Measurements from ENCODE around the gene EFNA3.

The EFNA3 gene, protein sequence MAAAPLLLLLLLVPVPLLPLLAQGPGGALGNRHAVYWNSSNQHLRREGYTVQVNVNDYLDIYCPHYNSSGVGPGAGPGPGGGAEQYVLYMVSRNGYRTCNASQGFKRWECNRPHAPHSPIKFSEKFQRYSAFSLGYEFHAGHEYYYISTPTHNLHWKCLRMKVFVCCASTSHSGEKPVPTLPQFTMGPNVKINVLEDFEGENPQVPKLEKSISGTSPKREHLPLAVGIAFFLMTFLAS

DNA sequence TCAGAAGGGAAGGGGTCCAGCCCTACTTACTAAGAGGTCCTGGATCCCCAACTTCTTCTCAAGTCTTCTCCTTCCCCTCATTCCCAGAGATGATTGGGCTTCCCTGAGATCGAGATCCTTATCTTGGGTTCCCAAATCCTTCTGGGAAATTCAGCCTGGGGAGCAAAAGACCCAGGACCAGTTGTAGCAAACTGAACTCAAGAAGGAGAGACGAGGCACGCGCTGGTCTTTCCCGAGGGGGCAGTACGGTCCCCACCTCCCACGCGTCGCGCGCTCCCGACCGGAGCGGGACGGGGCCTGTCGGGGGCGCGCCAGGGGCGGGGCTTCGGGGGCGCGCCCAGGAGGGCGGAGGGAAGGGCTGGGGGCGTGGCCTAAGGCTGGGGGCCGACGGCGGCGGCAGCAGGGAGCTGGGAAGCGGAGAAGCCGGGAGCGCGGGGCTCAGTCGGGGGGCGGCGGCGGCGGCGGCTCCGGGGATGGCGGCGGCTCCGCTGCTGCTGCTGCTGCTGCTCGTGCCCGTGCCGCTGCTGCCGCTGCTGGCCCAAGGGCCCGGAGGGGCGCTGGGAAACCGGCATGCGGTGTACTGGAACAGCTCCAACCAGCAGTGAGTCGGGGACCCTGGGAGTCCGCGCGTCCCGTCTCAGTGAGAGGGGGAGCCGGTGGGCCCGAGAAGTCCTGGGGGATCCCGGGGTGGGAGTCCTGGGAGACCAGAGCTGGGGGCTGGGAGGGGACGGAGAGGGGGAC, at the start of gene EFNA3:
EFNA3 (plus strand) TSS at position 369 of the 741 bp plus-strand sequence; CDS start at position 474, 105 bp downstream.
- no peak for DNase-seq

DNA sequence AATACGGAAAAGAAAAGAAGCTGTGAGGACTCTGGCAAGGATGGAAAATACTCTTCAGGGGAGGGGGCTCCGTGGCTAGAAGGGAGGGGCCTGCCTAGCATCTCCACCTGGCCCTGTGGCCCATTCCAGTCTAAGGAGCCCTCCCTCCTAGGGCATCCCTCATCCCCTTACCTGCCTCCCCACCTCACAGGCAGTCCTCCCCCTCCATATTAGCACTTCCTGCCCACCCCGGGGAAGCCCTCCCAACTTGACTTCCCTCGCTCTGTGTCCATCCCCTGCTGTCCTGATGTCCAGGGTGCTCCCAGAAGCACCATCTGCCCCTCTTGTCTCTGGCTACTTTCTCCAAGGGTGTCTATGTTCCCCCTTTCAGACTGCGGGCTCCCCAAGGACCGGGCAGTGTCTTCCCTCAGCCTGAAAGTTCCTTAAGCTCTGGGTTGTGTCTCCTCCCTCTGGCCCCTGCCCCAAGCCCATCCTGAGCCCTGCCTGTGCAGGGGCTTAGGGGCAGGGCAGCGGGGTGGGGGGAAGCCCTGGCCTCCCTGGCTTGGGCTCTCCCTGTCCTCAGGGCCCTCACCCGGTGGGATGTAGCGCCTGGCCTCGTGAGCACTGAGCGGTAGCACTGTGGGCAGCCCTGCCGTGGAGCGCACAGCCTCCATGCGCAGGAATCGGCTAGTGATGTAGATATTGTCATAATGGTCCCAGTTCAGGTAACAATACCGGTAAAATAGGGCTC, 49.0 kb upstream of the EFNA3 start:
- DNase-seq = no peak

DNA sequence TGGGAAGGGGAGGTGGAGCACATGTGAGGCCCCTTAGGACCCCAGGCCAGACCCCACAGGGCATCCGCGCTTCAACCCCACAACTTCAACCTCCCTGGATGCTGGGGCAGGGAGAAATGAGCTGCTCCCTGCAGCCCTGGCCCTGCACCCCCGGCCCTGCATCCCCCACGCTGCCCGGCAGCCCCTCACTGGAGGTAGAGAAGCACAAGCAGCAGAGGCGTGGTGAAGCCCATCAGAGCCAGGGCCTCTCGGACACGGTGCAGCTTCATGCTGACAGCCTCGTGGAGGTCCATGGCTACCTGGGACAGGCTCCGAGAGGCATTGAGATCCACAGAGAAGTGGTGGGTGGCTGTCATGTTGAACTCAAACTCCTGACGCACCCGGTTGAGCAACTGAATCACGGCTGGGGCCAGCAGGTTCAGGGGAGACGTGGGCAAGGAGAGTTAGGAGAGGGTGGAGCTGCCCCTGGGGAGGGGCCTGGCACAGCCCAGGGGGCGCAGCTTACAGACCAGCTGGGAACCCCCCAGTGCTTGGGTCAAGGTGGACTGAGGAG, 48.3 kb upstream of the EFNA3 start:
- no peak for DNase-seq

DNA sequence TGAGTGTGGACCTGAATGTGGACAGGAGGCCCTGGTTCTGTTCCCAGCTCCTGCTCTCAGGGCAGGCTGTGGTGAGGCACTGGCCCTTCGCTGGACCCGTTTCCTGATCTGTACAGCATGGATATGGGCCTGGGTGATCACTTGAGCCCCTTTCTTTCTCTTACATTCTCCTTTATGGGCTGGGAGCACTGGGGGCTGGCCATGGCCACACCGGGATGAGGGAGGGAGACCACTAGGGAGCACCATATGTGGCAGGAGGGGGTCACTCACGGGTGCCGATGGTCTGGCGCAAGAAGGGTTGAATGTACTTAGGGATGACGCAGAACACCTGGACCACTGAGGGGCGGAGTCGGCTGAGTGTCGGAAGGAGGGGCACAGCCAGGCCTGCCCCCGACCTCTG, 47.7 kb upstream of the EFNA3 start:
- DNase-seq = no peak

DNA sequence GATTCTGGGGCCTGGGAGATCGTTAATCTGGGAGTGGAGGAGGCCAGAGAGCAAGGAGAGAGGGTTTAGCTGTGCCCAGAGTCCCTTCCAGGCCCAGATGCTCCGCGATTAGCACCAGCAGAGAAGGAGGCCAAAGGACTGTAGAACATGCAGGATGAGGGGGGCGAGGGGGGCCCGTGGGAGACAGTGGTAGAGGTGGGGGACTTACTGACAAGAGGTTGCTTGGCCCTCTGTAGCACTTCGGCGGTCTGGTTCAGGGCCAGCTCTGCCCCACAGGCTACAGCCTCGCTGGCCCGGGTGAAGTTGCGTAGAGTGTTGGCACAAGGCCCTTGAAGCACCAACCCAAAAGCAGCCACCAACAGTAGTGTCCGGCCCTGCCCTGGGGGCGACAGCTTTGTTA, 45.8 kb upstream of the EFNA3 start:
- no peak for DNase-seq

DNA sequence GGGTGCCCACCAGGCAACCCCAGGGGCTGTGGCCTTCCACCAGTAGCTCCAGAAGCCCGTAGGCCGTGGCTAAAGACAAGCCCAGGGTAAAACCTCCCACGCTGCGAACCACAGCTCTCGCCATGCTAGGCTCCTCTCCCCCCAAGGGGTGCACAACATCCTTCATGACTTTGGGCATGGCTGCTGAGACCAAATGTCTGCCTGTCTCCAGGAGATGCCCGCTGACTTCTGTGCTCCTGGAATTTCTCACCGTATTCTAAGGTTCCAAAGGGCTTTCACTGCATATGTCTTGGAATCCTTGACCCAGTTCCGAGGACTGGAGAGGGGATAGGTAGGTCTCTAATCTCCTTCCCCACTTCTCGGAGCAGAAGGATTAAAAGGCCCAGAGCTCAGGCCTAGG, 45.1 kb upstream of the EFNA3 start, which contains the start of the genes DCST1 and DCST2:
DCST1 (plus strand) TSS at position 301 of the 400 bp plus-strand sequence. CDS start 213 bp downstream, outside the sequence.
DCST2 (minus strand) TSS at position 258 of the 400 bp plus-strand sequence; CDS start at position 178, 80 bp downstream.
- no peak for DNase-seq

DNA sequence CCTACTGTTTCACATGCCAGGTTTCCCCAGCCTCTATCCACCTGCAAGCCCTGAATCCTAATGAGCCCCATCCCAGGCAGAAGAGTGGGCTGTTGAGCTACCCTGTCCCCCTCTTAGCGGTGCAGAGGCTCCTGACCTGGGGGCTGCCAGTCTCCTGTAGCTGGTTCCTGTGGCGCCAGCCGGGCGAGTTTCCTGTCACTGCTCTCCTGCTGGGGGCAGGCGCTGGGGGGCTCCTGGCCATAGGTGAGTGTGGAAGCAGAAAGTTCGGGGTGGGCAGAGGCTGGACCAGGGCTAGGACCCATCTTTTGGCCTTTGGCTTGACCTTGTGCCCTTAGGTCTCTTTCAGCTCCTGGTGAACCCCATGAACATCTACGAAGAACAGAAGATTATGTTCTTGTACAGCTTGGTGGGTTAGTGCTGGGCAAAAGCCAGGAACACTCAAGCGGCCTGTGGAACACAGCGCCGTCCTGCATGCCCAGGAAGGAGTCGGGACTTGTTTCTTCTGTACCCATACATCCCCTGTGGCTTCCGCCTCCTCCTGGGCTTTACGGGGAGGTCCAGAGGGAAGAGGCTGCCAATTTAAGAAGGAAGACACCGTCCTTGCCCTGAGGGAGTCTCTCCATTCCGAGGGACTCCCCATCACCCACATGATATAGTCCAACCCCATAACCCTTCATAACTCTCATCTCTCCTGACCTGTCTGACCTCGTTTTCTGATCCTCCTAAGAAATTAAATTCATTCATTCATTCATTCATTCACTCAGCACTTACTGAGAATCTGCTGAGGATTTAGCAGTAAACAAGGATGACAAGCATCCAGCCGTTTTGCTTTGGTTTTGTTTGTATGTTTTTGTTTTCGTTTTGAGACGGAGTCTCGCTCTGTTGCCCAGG, 44.1 kb upstream of the EFNA3 start:
- no peak for DNase-seq

DNA sequence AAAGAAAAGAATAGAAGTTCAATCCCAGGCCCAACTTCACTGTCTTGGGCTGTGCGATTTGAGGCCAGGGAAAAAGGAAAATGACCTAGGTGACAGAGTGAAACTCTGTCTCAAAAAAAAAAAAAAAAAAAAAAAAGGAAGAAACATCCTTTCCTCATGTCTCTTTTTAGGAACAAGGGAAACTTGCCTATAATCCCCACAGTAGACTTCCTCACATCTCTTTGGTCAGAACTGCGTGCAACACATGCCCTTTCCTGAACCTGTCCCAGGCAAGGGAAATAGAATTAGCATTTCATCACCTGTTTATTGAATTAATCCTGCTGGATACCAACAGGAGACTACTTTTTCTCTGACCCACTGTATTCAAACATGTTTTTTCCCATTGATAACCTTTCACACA, 42.7 kb upstream of the EFNA3 start:
- DNase-seq = no peak

DNA sequence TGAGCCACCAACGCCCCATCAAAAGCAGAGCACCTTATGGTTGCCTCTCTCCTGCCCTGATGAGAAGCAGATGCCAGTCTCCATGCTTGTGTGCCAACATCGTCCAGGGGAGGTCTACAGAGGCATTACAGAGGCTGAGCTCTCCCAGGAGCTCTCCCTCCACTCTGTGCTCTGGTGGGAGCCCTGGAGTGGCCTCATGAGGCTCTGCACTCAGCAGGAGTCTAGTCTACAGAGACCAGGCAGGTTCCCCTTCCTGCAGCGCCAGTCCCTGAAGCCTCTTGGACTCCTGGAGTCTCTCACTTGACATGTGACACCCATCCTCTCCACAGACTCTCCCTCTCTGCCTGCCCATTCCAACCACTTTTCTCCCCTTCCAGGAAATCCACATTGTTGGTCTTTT, 41.6 kb upstream of the EFNA3 start:
- DNase-seq = no peak

DNA sequence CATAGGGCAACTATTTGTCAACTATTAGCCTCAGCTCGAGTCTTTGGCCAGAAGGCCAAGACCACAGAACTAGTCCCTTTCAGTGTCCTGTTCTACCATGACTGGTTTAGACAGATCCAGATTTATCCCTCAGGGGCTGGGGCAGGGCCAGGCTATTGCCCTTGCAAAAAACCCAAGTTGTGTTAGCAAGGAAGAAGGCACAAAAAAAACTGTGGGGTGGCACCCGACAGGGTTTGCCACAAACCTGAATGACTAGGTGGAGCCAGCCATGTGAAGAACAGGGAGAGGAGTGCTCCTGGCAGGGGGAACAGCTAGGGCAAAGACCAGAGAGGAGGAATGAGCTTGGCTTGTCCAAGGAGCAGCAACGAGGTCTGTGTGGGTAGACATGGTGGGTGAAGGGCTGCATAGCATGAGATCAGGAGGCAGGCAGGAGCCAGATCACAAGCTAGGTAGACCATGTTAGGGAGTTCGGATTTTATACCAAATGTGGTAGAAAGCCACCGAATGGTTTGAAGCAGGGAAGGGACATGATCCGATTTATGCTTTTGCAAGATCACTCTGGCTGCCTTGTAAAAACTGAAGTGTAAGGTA, 40.7 kb upstream of the EFNA3 start:
- DNase-seq = no peak

DNA sequence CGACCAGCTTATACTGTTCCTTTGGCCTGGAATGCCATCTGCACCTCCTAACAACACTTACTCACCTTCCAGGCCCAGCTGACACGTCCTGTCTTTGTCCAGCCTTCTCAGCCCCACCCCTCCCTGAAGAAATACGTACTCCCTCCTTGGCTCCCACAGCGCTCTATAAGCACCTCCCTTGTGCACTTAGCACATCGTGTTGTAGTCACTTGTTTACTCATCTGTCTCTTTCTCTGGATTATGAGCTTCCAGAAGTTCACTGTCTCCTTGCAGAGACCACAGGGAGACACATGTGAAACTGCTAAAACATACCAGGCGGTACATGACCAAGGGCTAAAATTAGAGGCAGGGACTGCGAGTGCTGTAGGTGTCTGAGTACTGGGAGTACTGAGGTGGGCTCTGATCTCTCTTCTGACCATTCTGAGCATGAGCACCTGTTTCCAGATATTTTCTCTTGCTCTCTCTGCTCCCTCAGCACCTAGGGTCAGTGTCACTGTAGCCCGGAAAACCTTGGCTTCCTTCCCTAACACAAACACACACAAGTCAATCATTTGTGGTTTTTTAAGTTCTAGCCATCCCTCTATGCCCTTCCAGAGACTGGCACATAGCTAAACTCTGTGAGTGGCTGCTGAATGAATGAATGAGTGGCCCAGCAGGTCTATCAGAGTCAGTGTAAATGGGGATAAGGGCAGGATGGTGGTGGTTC, 39.9 kb upstream of the EFNA3 start:
- no peak for DNase-seq

DNA sequence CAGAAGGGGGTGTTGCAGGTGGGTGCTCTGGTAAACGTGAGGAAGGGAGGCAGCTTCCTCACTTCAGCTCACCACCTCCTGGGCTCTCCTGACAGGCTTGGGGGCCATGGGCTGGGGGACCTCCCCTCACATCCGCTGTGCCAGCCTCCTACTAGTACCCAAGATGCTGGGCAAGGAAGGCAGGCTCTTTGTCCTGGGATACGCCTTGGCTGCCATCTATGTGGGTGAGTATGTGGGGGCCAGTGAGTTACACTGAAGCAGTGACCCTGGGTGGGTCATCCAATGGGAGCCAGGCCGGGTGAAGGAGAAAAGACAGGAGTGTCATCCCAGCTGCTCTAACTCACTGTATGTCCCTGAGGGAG, 39.3 kb upstream of the EFNA3 start:
- no peak for DNase-seq

DNA sequence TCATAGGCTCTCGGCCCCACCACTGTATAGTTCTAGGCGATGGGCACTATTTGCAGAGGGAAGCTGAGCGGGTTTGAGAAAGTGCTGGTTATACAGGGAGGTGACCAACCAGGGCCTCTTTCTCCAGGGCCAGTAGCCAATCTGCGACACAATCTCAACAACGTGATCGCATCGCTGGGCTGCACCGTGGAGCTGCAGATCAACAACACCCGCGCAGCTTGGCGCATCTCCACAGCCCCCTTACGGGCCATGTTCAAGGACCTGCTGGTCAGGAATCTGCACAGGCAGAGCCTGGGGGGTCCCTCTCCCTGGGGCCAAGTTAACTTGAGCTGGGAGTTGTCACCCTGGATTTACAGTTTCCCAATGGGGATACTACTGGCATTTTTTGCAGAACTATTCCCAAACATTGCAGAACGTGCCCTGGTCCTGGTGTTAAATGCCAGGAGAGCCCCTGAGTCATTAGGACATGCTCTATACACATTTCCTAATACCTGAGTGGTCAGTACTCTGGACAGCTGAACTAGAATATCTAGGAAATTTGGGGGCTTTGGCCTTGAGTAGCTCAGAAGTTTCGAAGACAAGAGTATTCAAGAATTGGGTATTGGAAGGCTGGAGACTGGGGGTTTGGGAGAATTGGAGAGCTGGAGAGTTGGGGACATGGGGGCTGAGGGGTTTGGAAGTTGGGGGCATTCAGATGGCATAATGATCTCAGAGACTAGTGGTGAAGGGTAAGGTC, 38.1 kb upstream of the EFNA3 start:
- DNase-seq = no peak

DNA sequence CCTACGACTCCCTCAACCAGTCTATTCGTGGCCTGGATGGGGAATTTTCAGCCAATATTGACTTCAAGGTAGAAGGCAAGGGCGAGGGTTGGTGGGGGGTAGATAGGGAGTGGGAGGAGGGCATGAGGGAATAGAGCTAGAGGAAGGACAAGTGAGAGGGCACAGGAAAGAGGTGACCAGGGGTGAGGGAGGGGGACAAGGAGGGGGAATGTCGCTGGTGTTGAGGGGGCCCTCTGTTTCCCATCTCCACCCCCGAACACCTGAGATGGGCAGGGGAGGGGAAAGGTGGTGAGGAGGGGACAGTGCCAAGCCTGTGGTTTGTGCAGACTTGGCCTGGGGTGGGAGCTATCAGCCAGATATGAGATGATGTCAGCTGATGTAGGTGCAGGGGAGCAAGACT, 35.8 kb upstream of the EFNA3 start:
- DNase-seq = no peak

DNA sequence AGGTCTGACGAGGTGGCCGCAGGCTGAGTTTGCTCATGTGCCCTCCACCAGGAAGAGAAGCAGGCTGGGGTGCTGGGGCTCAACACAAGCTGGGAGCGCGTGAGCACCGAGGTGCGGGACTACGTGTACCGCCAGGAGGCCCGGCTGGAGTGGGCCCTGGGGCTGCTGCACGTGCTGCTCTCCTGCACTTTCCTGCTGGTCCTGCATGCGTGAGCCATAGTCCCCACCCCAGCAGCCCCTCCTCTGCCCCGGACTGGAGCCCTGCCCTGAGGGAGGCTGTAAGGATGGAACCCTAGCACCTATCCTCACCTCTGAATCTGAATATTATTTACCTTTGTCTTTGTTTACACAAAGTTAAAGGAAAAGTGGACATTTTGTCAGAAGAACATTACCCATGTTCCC, 35.3 kb upstream of the EFNA3 start:
- DNase-seq = no peak

DNA sequence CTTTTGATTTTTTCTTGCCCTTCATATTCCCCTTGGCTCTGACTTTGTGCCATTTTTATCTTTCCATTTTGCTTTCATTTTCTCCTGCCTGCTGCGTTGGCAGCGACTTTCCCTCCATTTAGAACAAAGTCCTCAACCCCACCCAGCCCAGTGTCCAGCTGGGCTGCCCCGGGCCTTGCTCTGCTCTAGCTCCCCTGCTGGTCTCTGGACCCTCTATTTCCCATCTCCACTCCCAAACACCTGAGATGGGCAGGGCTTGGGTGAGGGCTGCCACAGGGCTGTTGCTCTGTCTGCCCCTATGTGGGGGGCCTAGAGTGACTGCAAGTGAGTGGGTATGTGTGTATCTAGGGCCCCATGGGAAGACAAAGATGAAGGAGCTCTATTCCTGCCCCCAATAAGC, 34.8 kb upstream of the EFNA3 start:
- no peak for DNase-seq

DNA sequence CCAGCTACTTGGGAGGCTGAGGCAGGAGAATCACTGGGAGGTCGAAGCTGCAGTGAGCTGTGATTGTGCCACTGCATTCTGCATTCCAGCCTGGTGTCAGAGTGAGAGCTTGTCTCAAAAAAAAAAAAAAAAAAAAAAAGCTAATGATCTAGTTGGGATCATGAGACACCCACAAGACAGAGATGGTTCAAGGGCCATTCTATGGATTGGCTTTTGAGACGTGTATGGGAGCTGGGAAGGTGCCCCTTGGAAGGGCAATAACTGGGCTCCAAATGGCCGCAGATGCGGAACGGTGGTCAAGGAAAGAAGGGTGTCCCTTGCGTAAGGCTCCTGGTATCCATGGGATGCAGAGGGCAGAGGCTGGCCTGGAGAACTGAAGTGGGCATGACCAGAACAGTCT, 34.3 kb upstream of the EFNA3 start:
- DNase-seq = no peak

DNA sequence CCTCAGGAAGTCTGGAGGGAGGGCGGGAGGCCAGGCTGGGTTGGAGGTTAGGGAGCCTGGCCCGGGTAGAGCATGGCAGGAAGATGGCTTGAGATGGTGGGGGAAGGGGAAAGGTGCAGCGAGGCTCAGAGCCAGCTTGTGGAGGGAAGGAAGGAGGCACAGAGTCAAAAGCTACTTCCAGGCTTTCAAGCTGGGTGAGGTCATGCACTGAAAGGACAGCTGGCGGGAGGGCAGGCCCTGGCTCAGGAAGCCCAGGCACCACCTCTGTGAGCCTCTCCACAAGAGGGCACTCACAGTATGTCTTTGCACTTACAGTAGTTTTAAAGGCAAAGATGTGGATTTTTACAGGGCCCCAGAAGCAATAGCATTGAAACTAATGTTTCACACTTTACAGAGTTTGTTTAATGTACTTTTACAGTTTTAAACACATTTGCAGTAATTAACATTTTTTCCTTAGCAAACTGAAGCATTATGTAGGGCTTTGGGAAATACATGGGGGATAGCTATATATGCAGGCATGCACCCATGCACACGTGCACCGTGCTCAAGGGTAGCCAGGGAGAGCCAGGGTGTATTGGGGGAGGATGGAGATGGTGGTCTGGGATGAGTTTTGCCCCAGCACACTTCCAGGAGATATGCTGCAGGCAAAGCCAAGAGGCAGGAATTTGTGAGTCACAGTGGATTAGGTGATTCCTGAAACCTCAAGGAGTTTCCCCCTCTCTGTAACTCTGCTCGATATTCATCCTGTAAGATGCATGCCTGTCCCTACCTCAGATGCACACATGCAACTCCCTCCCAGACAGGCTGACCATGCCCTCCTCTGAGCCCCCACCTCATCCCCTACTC, 33.6 kb upstream of the EFNA3 start:
- DNase-seq = no peak

DNA sequence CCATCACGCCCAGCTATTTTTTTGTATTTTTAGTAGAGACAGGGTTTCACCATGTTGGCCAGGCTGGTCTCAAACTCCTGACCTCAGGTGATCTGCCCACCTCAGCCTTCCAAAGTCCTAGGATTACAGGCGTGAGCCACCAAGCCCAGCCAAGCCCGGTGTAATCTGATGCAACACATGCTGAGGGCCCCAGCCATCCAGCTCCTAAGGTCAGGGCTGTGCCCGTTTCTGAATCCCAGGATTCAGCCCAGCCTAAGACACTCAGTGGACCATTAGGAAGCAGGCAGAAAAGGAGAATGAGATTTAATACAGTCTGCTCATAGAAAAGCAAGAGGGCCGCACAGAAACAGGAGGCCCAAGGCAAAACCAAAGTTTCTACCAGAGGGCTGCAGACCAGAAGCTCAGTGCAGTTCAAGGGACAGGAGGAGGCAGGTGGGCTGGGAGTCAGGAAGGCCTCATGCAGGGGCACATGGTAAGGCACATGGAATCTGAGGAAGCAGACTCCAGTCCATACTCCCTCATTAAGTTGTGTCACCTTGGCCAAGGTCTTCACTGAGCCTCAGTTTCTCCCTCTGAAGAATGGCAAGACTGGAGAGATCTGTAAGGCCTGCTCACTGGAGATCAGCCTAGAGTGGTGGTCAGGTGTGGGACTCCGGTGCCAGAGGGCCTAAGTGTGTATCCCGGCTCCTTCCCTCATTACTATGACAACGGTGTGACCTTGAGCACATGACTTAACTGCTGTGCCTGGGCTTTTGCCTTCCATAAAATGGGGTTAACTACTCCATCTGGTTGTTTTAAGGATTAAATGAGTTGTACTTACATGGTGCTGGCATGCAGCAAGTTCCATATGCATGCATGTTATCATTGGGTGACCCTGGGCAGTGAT, 29.9 kb upstream of the EFNA3 start:
- no peak for DNase-seq
